GM21447 (cell line): ENCODE measurements around the gene PRKAG2.
"Not testable (repeated sequence)": the region's sequence is repeated elsewhere in the genome, so short reads cannot be mapped to it uniquely, and the experiment has no call there.

Experiments
- ATAC-seq: cut with Tn5 transposase; IDR thresholded peaks from one replicate; pipeline ENCODE4 v1.9.1; 2021; ENCODE audit not compliant: unreplicated experiment

PRKAG2 gene

GRCh38 chr7:151837285-151838042, 39.5 kb downstream of the PRKAG2 start:
- ATAC-seq = no peak

- ATAC-seq = no peak
Measured at GRCh38 chr7:151836927-151837205, 40.0 kb downstream of the PRKAG2 start.

- no peak for ATAC-seq
Measured at GRCh38 chr7:151836191-151836926, 40.6 kb downstream of the PRKAG2 start.

GRCh38 chr7:151835636-151836035, 41.3 kb downstream of the PRKAG2 start:
- ATAC-seq = no peak

- no peak for ATAC-seq
Measured at GRCh38 chr7:151834271-151835035, 42.5 kb downstream of the PRKAG2 start.

- ATAC-seq = no peak
Measured at GRCh38 chr7:151833691-151834090, 43.2 kb downstream of the PRKAG2 start.

- ATAC-seq = no peak
Measured at GRCh38 chr7:151833213-151833651, 43.7 kb downstream of the PRKAG2 start.

GRCh38 chr7:151832656-151833055, 44.3 kb downstream of the PRKAG2 start:
- no peak for ATAC-seq

- no peak for ATAC-seq
Measured at GRCh38 chr7:151832138-151832537, 44.8 kb downstream of the PRKAG2 start.

- no peak for ATAC-seq
Measured at GRCh38 chr7:151831606-151832005, 45.3 kb downstream of the PRKAG2 start.

GRCh38 chr7:151830121-151830830, 46.6 kb downstream of the PRKAG2 start:
- ATAC-seq = no peak

GRCh38 chr7:151829707-151830106, 47.2 kb downstream of the PRKAG2 start:
- no peak for ATAC-seq

- no peak for ATAC-seq
Measured at GRCh38 chr7:151827620-151828019, 49.3 kb downstream of the PRKAG2 start.

- not testable (repeated sequence) for ATAC-seq
Measured at GRCh38 chr7:151826316-151826715, 50.6 kb downstream of the PRKAG2 start.

GRCh38 chr7:151825721-151826120, 51.2 kb downstream of the PRKAG2 start:
- ATAC-seq = no peak

- no peak for ATAC-seq
Measured at GRCh38 chr7:151824373-151824933, 52.5 kb downstream of the PRKAG2 start.

- ATAC-seq = no peak
Measured at GRCh38 chr7:151823566-151824372, 53.1 kb downstream of the PRKAG2 start.

GRCh38 chr7:151822541-151823181, 54.3 kb downstream of the PRKAG2 start:
- no peak for ATAC-seq

- ATAC-seq = no peak
Measured at GRCh38 chr7:151821806-151822540, 54.9 kb downstream of the PRKAG2 start.
